Measurements from ENCODE around the gene IFIT3.
A peak's percentile ranks its signal among the peaks of the same experiment; 100 is the strongest.

IFIT3 gene

DNA sequence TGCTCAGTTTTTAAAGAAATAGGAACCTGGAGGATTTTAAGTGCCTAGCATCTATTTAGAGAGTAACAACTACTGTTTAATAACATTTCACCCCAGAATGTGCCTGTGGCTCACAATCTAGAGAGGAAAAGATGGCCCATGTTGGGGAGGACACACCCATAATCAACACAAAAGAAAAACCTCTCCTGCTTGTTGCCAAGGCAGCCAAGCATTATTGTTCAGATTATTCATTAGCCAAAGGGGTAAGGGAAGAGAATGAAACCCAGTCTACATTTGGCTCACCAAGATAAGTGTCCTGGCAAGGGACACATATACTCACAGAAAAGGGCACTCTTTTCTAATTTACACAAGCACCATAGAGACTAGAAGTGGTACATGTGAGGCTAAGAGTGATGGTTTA lies 32.4 kb downstream of the IFIT3 start:
- no peak for DNase-seq (ENCODE audit: low spot score)

GRCh38 chr10:89362929-89363328 lies 35.1 kb downstream of the IFIT3 start:
- no peak for DNase-seq (ENCODE audit: low spot score)

DNA sequence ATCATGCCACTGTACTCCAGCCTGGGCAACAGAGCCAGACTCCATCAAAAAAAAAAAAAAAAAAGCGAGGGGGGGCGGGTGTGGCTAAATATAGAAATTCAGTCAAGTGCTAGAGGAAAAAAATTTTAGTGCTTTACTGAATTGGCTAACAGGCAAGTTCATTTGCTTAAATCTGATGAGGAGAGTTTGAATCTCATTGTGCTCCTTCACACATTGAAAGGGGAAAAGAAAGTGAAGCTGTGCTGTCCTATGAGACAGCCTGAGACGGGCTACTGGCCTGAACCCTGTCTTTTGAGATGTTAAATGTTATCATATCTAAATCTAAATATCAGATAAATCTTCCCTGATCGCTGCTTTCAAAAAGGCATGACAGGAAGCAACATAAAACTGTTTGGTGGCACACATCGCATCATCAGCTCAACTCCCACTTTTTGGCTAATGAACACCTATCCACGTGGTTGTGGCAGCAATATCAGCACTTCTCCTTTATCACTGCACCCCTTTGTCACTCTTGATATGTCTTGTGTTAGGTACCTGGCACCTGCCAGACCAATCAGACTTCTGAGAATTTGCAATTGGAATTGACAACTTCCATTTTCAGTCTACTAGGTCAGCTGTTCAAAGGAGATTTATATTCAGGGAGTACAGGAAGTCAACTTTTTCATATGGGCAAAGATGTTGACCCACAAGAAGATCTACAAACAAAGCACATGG lies 36.1 kb downstream of the IFIT3 start:
- DNase-seq (ENCODE audit: low spot score), result no peak

- no peak for DNase-seq (ENCODE audit: low spot score)
Measured at GRCh38 chr10:89364531-89364930, 36.7 kb downstream of the IFIT3 start.

DNA sequence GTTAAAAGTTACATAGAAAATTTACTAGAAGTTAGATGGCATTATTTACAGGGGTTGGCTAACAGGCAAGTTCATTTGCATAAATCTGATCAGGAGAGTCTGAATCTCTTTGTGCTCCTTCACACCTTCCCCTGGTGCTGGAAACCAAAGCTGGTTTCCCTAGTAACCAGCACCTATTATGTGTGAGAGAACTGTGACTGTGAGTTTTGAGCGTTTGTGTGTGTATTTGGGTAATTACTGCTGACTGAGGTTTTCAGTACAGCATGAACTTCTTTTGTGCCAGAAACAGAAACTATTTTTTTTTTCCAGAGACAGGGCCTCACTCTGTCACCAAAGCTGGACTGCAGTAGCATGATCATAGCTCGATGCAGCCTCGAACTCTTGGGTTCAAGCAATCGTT lies 39.7 kb downstream of the IFIT3 start:
- no peak for DNase-seq (ENCODE audit: low spot score)

- no peak for DNase-seq (ENCODE audit: low spot score)
Measured at GRCh38 chr10:89368129-89368528, 40.3 kb downstream of the IFIT3 start.

GRCh38 chr10:89369156-89370105 lies 41.6 kb downstream of the IFIT3 start:
- peak; percentile 82 for DNase-seq (ENCODE audit: low spot score)

DNA sequence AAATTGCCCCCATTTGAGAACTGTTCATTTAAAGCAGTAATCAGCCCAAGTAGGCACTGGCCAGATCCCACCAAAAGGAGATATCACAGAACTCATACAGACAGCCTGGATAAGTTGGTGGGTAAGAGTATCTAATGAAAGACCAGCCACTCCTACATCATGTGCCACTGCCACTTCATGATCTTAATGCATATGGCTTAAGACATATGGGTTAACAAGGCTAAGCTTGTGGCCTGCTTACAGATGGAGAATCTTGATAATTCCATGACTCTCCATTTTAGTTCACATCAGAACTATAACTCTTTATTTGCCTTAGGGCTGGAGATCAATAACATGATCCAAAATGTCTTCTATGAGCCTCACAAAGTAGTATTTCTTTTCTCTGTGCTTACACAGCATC lies 43.3 kb downstream of the IFIT3 start:
- no peak for DNase-seq (ENCODE audit: low spot score)

DNA sequence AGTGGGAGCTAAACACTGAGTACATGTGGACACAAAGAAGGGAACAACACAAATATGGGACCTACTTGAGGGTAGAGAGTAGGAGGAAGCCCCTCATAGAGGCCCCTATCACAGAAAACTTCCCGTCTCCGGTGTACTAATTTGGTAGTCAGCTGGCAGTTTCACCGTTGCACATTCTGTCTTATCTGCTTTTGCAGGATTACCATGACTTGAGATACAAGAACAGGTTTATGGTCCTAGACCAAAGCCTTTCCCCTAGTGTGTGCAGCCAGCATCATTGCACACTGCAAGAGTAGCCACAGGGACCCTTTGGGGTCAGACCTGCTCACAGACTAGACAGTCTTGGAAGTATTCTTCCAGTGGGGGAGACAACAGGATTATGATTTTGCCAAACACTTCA lies 44.2 kb downstream of the IFIT3 start:
- no peak for DNase-seq (ENCODE audit: low spot score)

GRCh38 chr10:89373916-89374711 lies 46.3 kb downstream of the IFIT3 start:
- peak; percentile 98 for DNase-seq (ENCODE audit: low spot score)

- DNase-seq (ENCODE audit: low spot score), result no peak
Measured at GRCh38 chr10:89374713-89375141, 46.9 kb downstream of the IFIT3 start.

- DNase-seq (ENCODE audit: low spot score), result no peak
Measured at GRCh38 chr10:89377705-89378637, 50.2 kb downstream of the IFIT3 start, which contains the start of gene IFIT1B. Gene IFIT1B (plus strand): TSS chr10:89378056. CDS start chr10:89378136, 80 bp downstream.

- no peak for DNase-seq (ENCODE audit: low spot score)
Measured at GRCh38 chr10:89379103-89379502, 51.3 kb downstream of the IFIT3 start.

DNA sequence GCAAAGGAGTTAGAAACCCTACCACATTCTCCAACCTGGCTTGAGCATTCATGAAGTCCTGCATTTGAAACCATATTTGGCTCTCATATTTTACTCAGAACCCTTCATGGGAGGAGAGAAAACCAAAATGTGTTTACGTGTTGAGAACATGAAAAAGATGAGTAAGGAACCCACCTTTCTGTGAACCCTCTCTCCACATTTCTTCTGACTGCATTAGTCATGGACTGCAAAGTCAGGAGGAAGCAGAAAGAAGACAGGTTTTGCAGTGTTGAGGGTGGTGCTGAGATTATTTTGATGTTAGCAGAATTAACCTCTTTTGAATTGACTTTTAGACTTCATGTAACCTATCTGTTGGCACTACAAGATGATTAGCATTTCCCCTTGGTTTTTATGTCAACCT lies 55.0 kb downstream of the IFIT3 start:
- DNase-seq (ENCODE audit: low spot score), result no peak

DNA sequence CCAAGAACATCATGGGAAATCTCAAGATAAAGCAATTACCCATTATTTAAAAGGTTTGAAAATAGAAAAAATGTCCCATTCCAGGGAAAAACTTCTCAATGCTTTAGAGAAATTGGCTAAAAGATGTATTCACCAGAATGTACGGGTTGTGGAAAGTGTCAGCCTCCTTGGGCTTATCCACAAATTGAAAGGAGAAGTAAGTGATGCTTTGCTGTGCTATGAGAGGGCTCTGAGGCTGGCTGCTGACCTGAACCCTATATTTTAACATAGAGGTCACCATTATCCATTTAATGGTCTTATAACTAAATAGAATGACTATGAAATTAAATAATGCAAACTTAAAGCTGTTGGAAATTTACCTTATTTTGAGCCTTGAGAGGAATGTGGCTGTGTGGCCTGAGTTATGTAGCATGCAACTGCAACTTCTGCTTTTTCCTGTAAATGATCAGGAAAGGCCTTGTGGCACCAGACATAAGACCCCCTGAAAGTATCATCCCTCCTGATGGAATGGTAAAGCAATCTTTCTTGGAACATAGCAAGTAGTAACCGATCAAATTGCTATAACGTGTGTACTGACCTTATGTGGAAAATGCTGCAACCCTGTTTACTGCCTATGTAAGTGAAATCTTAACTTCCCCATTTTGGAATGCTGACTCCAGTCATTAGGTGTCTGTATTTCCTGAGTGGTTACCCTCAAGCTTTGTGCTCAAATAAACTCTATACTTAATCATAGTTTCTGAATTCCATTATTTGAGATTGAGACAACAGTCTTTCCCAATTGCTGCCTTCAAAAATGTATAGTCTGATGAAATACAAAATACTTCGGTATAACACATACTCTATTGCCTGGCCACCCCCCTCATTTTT lies 56.9 kb downstream of the IFIT3 start:
- no peak for DNase-seq (ENCODE audit: low spot score)

DNA sequence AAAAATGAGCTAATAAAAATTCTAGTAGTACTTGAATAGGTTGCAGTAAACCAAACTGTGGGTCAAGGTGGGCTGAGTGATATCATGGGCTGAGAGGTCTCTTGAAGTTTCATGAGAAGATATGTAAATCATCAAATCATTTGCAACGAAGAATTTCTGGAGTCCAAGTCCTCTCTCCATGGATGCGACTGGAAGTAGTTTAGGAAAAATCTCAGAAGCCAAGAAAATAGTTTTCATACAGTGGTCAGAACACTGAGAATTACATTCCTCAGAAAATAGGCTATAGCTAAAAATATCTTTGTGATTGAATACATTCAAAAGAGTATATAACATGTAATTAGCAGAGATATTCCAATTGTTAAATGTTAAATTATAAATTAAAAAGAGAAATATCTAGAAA lies 61.0 kb downstream of the IFIT3 start:
- DNase-seq (ENCODE audit: low spot score), result no peak

GRCh38 chr10:89389254-89389653 lies 61.5 kb downstream of the IFIT3 start:
- peak; percentile 82 for DNase-seq (ENCODE audit: low spot score)
